Esophagus (tissue), 2 donors: ENCODE results near the gene CCDC187. TPM values are rescaled to one million over a fixed set of nuclear protein-coding genes. Genes with fewer than 3 reads are reported as not detected.

Experiments used
- H3K27ac ChIP-seq, 2 donors: one replicate each; pipeline ENCODE4 v1.5.1; 2013; ENCODE audit warnings: low read depth in 2 of 2, mild to moderate bottlenecking in 2 of 2, inconsistent platforms in 1 of 2, low read length in 1 of 2, moderate library complexity in 1 of 2
- H3K27me3 ChIP-seq, 2 donors: one replicate each; pipeline ENCODE4 v1.6.1; 2013; ENCODE audit warnings: low read length in 2 of 2, control low read depth in 1 of 2, mild to moderate bottlenecking in 1 of 2; ENCODE audit not compliant: insufficient read depth in 2 of 2, control insufficient read depth in 1 of 2
- H3K36me3 ChIP-seq, 2 donors: one replicate each; pipeline ENCODE4 v1.6.1; 2013; ENCODE audit warnings: low read length in 1 of 2; ENCODE audit not compliant: control insufficient read depth in 2 of 2, insufficient read depth in 2 of 2
- H3K4me1 ChIP-seq, 2 donors: one replicate each; pipeline ENCODE4 v1.6.1; 2013; ENCODE audit warnings: low read length in 1 of 2; ENCODE audit not compliant: control insufficient read depth in 2 of 2, insufficient read depth in 2 of 2
- H3K4me3 ChIP-seq, 2 donors: one replicate each; pipeline ENCODE4 v1.5.1; 2013; ENCODE audit warnings: low read length in 2 of 2, mild to moderate bottlenecking in 2 of 2, low read depth in 1 of 2, moderate library complexity in 1 of 2
- H3K9me3 ChIP-seq, 2 donors: one replicate each; pipeline ENCODE4 v1.6.1; 2013; ENCODE audit warnings: mild to moderate bottlenecking in 2 of 2, low read depth in 1 of 2, low read length in 1 of 2, moderate library complexity in 1 of 2; ENCODE audit not compliant: control insufficient read depth in 2 of 2, insufficient read depth in 1 of 2
- WGBS, 2 donors: extraction: QIAGEN DNeasy Blood & Tissue Kit; methylation state at CpG; one replicate each; pipeline ENCODE4 v1.1.7; 2013; 5-methylcytosine and 5-hydroxymethylcytosine counted together
- polyA plus RNA-seq, 2 donors: library from polyadenylated mRNA; stranded (reverse); fragments of 200-250 nt; gene quantifications; one replicate each; pipeline ENCODE4 v1.2.3, GENCODE V29; 2013
- donor health status: healthy with polysubstance abuse.
- donor health status: Bipolar disorder and iron deficiency.

Gene CCDC187
- polyA plus RNA-seq, 2 donors = not detected

DNA sequence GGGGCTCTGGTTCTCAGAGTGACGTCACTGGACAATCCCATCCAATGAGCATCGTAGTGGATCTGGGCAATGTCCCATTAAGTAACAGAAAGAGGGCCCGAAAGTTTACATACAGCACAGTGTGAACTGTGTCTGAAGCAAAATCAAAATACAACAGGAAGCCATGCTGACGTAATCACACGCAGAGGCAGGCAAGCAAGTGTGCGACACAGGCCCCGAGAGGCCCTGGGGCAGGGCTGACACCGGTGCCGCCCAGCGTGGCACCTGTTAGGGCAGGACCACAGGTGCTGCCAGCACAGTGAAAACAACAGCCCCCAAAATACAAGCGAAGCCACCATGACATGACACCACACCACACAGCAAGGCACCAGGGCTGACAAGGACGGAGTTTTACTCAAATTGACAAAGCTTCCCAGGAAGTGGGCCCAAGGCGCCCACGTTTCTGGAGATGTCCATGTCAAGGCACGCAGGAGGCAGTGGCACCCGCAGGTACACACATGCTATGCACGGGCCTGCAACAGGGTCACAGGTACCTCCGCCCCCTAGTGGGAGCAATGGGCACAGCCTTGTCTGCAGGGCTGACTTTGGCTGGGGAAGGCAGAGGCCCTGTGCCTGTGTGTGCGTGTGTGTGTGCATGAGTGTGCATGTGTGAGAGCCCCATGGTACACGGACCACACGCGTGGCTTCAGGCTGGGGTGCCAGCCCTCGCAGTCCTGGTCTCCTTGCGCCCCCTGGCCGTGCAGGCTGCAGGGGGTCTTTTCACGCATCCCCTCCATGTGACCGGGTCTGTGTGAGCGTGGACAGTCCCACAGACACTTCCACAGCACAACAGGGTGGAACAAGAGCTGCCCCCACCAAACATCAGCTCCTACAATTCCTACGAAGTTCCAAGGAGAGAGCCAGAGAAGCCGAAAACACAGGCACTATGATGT, 77.9 kb downstream of the CCDC187 start:
- H3K9me3 ChIP-seq = no peaks in the 10 kb centered on the region
- no peaks in the 10 kb centered on the region for H3K27me3 ChIP-seq
- WGBS, 2 donors = 57 to 66% methylated on average over 30 of the region's 30 CpGs
- no peak overlapping the region for H3K27ac ChIP-seq
- H3K36me3 ChIP-seq = peaks cover 0 to 21% of the 10 kb centered on the region in 2 donors
- peaks cover 0 to 11% of the 10 kb centered on the region in 2 donors for H3K4me1 ChIP-seq
- H3K4me3 ChIP-seq = no peak overlapping the region

DNA sequence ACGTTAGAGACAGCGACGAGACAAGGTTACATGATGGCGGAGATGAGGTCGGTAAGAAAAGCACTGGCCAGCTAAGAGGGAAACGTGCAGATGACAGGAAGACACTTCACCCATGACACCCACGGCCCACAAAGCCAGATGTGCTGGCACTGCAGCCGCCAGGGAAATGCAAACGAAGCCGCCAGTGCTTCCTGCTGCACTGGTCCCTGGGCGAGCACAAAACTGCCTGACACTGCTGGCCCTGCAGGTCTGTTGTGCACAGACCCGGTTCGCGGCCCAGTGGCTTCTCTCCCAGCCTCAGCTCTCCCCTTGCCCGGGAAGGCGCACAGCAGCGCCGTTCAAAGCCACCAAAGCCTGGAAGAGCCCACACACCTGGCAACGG, 78.5 kb downstream of the CCDC187 start:
- peaks cover 0 to 11% of the 10 kb centered on the region in 2 donors for H3K4me1 ChIP-seq
- 82 to 83% methylated on average over 19 of the region's 19 CpGs for WGBS, 2 donors
- peaks cover 0 to 22% of the 10 kb centered on the region in 2 donors for H3K36me3 ChIP-seq
- H3K27ac ChIP-seq = no peak overlapping the region
- no peaks in the 10 kb centered on the region for H3K9me3 ChIP-seq
- H3K27me3 ChIP-seq = no peaks in the 10 kb centered on the region
- H3K4me3 ChIP-seq = no peak overlapping the region

DNA sequence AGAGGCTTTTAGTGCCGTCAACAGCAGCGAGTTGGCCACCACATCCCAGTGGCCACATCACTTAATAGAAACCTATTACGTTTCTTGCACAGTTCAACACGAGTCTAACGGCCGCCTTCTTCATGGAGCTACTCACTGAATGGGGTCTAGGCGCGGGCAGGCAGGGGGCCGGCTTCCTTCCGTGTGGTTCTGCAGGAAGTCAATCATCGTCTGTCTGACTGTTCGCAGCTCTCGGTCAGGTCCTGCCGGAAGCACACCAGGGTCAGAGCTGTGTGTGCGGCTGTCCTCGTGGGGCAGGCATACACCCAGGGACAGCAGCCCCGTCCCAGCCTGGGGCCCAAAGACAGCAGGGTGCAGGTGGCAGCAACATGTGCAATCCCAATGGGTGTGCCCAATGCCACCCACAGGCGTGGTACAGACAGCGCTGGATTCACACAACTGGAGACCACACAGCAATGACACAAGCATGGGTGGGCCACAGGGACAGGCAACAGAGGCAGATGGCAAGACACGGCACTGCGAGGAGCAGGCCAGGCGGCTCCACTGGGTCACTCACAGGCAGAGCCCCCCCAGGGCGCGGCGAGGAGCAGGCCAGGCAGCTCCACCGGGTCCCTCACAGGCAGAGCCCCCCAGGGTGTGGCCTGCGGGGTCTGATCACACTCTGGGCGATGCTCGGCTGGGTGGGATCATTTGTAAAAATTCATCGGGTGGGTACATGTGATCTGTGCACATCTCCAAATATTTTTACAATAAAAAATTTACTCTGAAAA, 79.8 kb downstream of the CCDC187 start:
- WGBS, 2 donors = 94% methylated on average over 30 of the region's 30 CpGs
- H3K36me3 ChIP-seq = peaks cover 0 to 22% of the 10 kb centered on the region in 2 donors
- no peak overlapping the region for H3K4me3 ChIP-seq
- H3K27ac ChIP-seq = no peak overlapping the region
- H3K4me1 ChIP-seq = peaks cover 0 to 13% of the 10 kb centered on the region in 2 donors
- H3K9me3 ChIP-seq = no peaks in the 10 kb centered on the region
- H3K27me3 ChIP-seq = no peaks in the 10 kb centered on the region

DNA sequence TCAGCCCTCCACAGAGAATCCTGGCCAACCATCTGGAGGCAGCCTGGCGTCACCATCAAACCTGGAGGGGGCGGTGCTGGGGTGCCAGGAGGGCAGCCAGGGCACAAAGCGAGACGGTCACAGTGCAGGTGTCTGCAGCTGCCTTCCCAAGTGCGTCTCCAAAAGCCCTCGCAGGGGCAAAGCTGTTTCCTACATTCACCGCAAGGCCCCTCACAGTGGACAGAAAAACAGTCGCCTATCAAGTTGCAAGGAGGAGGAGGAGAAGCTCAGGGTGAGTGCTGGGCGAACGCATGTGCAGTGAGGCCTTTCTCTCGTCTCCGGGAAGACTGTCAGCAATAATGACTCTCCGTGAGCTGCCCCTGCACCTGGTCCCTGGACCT, 81.0 kb downstream of the CCDC187 start:
- H3K36me3 ChIP-seq = peaks cover 4 to 30% of the 10 kb centered on the region in 2 donors

DNA sequence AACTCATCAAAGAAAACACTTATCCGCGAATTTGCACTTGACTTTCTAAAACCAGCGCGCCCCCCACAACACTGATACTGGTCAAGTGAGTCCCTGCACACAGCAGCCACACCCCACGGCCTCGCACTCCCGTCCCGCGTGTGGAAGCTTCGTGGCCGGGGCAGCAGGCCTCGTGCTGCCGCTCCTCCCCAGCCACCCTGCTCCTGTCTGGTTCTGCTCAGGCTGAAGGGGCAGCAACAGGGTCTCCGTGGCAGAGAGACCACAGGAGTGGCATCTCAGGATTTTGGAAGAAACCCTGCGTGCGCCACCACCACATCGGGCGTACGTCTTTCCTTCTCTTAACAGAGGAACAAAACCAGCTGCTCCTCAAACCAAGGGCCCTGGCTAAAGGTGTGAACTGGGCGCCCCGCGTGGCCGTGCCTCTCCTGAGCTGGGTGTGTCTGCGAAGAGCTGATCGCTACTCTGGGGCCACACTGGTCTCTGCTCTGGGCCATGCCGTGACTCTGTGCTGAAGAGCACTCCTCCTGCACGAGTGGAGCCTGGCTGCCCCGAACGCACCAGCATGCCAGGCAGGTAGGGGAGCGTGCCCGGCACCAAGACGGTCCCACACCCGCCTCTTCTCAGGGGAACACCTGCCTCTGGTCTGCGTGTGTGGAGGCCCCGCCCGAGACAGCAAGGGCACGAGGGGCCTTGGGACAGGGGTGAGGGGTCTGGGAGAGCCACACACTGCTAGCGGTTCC, 81.6 kb downstream of the CCDC187 start:
- peaks cover 0 to 11% of the 10 kb centered on the region in 2 donors for H3K4me1 ChIP-seq
- H3K9me3 ChIP-seq = no peaks in the 10 kb centered on the region
- 95 to 96% methylated on average over 38 of the region's 38 CpGs for WGBS, 2 donors
- H3K27me3 ChIP-seq = no peaks in the 10 kb centered on the region
- peaks cover 4 to 30% of the 10 kb centered on the region in 2 donors for H3K36me3 ChIP-seq
- H3K4me3 ChIP-seq = no peak overlapping the region
- no peak overlapping the region for H3K27ac ChIP-seq

More for the DNA sequence above, 81.0 kb downstream of the CCDC187 start:
- Histone ChIP-seq H3K9me3 (no peaks in the 10 kb centered on the region), H3K27ac (no peak overlapping the region), H3K4me3 (no peak overlapping the region), H3K4me1 (peaks cover 0 to 11% of the 10 kb centered on the region in 2 donors), H3K27me3 (no peaks in the 10 kb centered on the region)
- 92 to 93% methylated on average over 13 of the region's 13 CpGs for WGBS, 2 donors

DNA sequence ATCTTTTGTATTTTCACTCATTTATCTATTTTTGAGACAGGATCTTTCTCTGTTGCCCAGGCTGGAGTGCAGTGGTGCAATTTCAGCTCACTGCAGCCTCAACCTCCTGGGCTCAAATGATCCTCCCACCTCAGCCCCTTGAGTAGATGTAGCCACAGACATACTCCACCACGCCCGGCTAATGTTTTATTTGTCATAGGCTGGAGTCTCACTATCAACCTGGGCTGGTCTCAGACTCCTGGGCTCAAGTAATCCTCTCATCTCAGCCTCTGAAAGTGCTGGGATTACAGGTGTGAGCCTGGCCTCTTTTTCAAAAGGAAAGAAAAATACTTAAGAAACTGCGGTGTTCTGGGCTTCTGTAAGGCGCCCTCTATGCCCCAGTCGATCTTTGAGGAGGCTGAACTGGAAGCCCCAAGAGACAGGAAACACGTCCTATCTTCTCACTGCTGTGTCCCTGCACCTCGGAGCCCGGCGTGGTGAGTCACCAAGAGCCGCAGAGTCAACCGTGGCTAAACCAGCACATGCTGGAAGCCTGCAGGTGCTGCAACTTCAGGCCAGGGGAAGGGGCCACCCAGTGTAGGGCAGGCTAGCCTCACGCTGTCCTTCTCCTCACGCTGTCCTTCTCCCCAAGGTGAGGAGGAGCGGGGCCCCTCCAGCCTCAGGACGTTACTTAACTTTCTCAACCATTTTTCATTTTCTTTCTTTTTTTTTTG, 83.7 kb downstream of the CCDC187 start:
- Histone ChIP-seq H3K27me3 (no peaks in the 10 kb centered on the region), H3K9me3 (peaks cover 0 to 2% of the 10 kb centered on the region in 2 donors), H3K4me3 (no peak overlapping the region), H3K4me1 (peaks cover 0 to 2% of the 10 kb centered on the region in 2 donors), H3K27ac (no peak overlapping the region), H3K36me3 (peaks cover 4 to 42% of the 10 kb centered on the region in 2 donors)
- 61 to 75% methylated on average over 15 of the region's 15 CpGs for WGBS, 2 donors

DNA sequence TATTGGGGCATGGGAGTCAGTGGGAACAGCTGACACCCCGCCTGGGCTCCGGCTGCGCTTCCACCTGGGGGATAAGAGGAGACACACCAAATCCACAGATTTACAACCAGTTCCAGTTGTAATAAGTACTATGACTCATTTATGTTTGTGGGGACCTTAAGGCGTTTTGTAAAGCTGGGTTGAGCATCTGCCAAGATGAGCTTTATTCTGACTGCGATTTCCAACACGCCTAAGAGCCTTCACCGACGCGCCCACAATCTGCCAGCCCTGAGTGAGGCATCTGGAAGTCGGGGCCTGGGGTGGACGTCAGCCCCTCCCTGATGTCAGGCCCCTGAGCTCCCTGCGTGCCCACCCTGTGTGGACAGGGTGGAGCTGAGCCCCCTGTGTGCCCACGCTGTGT, 84.6 kb downstream of the CCDC187 start:
- Histone ChIP-seq H3K4me3 (no peak overlapping the region), H3K27ac (peak overlapping the region in 1 of 2 donors; percentile 17), H3K27me3 (no peaks in the 10 kb centered on the region), H3K9me3 (peaks cover 0 to 6% of the 10 kb centered on the region in 2 donors), H3K36me3 (peaks cover 6 to 48% of the 10 kb centered on the region in 2 donors), H3K4me1 (peaks cover 0 to 2% of the 10 kb centered on the region in 2 donors)
- whole genome bisulfite sequencing, 2 donors = 53 to 69% methylated on average over 13 of the region's 13 CpGs

DNA sequence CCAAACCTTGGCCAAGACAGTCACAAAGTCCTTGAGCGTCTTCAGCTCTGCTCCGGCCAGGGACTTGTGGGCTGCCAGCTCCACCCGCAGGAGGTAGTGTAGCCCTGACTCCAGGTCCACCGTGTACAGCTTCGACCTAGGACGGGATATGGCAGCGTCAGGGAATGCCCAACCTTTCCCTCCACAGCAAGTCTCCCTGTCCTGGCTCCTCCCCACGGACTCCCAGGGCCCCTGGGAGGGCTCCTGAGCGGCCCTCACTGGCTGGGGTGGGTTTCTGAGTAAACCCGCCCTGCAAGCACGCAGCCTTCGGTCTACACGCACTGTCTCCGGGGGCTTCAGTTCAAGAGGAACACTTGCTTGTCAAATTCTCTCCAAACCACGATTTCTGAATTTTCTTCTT, 85.2 kb downstream of the CCDC187 start:
- 84 to 91% methylated on average over 15 of the region's 15 CpGs for WGBS, 2 donors
- Histone ChIP-seq H3K27me3 (no peaks in the 10 kb centered on the region), H3K9me3 (peaks cover 0 to 9% of the 10 kb centered on the region in 2 donors), H3K27ac (no peak overlapping the region), H3K4me1 (peaks cover 0 to 2% of the 10 kb centered on the region in 2 donors), H3K36me3 (peaks cover 7 to 49% of the 10 kb centered on the region in 2 donors), H3K4me3 (no peak overlapping the region)
